Bronchial epithelial cell (primary cell): ENCODE measurements around the gene SMIM10. TPM values are rescaled to one million over a fixed set of nuclear protein-coding genes. Genes with fewer than 3 reads are reported as not detected.
A peak's percentile ranks its signal among the peaks of the same experiment; 100 is the strongest.
"Not testable (repeated sequence)": the region's sequence is repeated elsewhere in the genome, so short reads cannot be mapped to it uniquely, and the experiment has no call there.

Experiments used
- DNase-seq: peaks from one replicate; pipeline ENCODE4 v3.0.0-alpha.2; 2010; ENCODE audit warnings: low read depth
- FAIRE-seq: peaks from 2 replicates; lab custom pipeline; 2011; peaks lifted over from hg19 to GRCh38; lab: Jason Lieb, UNC
- H3K27me3 ChIP-seq: 2 replicates; pipeline ENCODE4 v1.5.1; 2011; ENCODE audit warnings: low read length; ENCODE audit not compliant: control insufficient read depth, insufficient read depth
- H3K36me3 ChIP-seq: 2 replicates; pipeline ENCODE4 v1.5.1; 2011; ENCODE audit warnings: low read length; ENCODE audit not compliant: control insufficient read depth, insufficient read depth
- H3K4me3 ChIP-seq: 2 replicates; pipeline ENCODE4 v1.5.1; 2011; ENCODE audit warnings: mild to moderate bottlenecking, low read depth, low read length, control low read depth
- total RNA-seq: library from RNA; depleted of rRNA; stranded (reverse); fragments of >200 nt; gene quantifications from 2 replicates; pipeline ENCODE4 v1.2.1, GENCODE V29; 2014
- TF ChIP-seq, protein P1 (sequence below): IDR thresholded peaks from 2 replicates; pipeline ENCODE4 v1.5.1; 2011; ENCODE audit warnings: mild to moderate bottlenecking, moderate library complexity, low read length, control low read depth, inconsistent platforms; ENCODE audit not compliant: insufficient read depth, severe bottlenecking

The SMIM10 gene
- total RNA-seq, 1 donor from 2014 or later = not detected

DNA sequence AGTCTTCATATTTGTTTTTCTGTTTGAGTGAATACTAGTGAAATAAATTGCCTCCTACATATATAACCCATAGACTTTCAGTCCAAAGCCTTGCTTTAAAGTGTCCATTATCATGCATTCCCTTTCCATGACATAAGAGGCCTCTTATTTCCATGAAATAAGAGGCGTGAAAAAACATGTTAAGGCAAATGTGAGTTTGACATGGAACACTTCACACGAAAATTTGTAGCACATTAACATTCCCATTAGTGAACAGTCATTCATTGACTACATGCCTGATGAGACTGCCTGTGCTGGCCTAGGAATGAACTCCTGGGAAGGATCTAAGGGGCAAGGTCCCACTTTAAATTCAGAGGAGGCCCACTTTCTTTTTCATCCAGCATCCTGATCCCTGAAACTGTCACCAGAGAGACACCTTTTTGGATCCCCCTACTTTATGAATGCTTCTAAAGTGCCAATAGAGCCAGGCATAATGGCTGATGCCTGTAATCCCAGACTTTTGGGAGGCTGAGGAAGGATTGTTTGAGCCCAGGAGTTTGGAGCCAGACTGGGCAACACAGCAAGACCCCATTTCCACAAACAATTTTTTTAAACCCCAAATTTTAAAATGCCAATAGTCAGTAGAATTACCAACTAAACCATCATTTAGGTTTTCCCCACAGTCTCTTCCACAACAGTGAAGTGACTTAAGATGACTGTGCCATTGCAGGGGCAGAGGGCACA is 24.9 kb downstream of the SMIM10 start:
- TF ChIP-seq, protein P1, sequence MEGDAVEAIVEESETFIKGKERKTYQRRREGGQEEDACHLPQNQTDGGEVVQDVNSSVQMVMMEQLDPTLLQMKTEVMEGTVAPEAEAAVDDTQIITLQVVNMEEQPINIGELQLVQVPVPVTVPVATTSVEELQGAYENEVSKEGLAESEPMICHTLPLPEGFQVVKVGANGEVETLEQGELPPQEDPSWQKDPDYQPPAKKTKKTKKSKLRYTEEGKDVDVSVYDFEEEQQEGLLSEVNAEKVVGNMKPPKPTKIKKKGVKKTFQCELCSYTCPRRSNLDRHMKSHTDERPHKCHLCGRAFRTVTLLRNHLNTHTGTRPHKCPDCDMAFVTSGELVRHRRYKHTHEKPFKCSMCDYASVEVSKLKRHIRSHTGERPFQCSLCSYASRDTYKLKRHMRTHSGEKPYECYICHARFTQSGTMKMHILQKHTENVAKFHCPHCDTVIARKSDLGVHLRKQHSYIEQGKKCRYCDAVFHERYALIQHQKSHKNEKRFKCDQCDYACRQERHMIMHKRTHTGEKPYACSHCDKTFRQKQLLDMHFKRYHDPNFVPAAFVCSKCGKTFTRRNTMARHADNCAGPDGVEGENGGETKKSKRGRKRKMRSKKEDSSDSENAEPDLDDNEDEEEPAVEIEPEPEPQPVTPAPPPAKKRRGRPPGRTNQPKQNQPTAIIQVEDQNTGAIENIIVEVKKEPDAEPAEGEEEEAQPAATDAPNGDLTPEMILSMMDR = no peak
- FAIRE-seq = peak; percentile 76
- peak; percentile 87 for DNase-seq

DNA sequence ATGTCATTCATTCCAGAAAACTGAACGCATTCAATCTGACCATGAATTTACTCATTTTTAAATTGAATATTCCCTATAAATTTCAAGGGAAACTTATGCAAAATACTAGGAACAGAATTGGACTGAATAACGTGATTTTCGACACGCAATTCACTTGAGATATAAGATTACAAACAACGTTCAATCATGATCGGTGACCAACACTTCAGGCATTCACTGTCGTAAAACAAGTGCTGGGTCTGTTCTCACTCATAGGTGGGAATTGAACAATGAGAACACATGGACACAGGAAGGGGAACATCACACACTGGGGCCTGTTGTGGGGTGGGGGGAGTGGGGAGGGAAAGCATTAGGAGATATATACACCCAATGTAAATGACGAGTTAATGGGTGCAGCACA is 29.1 kb downstream of the SMIM10 start:
- not testable (repeated sequence) for H3K27me3 ChIP-seq, H3K36me3 ChIP-seq, H3K4me3 ChIP-seq, FAIRE-seq
- peak; percentile 66 for DNase-seq

More for the DNA sequence above, 24.9 kb downstream of the SMIM10 start:
- Histone ChIP-seq H3K4me3 (no peak overlapping the region), H3K27me3 (no peaks in the 10 kb centered on the region), H3K36me3 (no peaks in the 10 kb centered on the region)

DNA sequence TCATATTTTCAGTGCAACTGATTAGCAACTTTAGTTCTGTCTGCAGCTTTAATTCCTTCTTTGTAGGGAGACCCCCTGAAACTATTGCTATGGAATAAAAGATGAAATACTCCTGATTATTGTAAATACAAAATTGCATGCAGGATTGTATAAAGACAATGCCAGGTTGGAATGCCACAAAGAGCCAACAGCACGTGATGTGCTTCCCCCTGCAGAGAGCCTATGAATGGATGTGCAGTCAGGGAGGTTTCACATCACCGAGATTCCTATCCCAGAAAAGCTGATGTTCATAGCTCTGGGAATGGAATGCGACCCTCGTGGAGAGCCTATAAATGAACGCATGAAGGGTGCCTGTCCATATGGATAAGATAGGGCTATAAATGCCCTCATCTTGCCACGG is 33.0 kb downstream of the SMIM10 start:
- H3K4me3 ChIP-seq, H3K27me3 ChIP-seq, FAIRE-seq, DNase-seq, H3K36me3 ChIP-seq: not testable (repeated sequence)

DNA sequence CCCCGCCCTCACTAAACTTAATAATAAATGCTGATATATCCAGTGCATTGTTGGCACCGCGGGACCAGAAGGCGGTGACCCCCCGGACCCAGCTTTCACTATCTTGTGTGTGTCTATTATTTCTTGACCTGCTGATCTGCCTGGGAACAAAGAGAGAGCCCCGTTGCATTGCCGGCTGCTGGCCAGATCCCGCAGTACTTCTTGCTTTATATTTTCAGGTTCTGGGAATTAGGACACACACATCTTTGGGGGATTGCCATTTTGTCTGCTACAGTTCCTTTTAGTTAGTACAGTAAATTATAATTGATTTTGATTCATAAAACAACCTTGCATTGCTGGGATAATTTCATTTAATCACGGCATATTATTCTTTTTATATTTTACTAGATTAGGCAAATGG is 33.7 kb downstream of the SMIM10 start:
- TF ChIP-seq, protein P1 = no peak
- DNase-seq (no peak), FAIRE-seq (no peak)
- no peaks in the 10 kb centered on the region for H3K27me3 ChIP-seq
- H3K4me3 ChIP-seq = no peak overlapping the region
- H3K36me3 ChIP-seq = no peaks in the 10 kb centered on the region

DNA sequence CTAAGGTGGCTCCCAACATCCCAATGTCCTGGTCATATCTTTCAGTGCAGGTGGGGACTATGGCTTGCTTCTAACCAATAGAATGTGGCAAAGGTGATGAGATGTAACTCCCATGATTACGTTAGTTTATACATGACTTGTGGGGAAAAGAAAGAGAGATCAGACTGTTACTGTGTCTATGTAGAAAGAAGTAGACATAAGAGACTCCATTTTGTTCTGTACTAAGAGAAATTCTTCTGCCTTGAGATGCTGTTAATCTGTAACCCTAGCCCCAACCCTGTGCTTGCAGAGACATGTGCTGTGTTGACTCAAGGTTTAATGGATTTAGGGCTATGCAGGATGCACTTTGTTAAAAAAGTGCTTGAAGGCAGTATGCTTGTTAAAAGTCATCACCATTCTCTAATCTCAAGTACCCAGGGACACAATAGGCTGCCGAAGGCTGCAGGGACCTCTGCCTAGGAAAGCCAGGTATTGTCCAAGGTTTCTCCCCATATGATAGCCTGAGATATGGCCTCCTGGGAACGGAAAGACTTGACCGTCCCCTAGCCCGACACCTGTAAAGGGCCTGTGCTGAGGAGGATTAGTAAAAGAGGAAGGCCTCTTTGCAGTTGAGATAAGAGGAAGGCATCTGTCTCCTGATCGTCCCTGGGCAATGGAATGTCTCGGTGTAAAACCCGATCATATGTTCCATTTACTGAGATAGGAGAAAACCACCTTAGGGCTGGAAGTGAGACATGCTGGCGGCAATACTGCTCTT is 39.6 kb downstream of the SMIM10 start:
- H3K27me3 ChIP-seq, H3K4me3 ChIP-seq, H3K36me3 ChIP-seq, FAIRE-seq: not testable (repeated sequence)
- DNase-seq = peak; percentile 46

DNA sequence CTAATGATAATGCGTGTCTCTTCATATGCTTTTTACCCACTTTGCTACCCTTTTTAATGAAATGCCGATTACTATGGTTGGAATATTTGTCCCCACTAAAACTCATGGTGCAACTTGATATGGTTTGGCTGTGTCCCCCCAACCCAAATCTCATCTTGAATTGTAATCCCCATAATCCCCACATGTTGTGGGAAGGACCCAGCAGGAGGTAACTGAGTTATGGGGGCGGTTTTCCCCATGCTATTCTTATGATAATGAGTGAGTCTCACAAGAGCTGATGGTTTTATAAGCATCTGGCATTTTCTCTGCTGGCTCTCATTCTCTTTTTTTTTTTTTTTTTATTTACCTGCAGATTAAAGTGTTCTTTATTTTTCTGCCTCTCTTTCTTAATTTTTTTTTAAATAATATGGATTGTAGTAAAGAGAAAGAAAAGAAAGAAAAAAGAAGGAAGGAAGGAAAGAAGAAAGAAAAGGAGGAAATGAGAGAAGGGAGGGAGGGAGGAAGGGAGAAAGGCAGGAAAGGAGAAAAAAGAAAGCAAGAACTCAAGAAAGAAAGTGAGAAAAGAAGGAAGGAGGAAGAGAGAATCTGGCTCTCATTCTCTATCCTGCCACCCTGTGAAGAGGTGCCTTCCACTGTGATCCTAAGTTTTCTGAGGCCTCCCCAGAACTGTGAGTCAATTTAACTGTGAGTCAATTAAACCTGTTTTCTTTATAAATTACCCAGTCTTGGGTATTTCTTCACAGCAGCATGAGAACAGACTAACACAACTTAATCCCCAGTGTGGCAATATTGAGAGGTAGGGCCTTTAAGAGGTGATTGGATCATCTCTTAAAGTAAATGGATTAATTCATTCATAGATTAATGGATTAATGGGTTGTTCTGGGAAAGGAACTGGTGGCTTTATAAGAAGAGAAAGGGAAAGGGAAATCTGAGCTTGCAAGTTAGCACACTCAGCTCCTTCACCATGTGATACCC is 50.6 kb downstream of the SMIM10 start:
- not testable (repeated sequence) for H3K36me3 ChIP-seq, FAIRE-seq, H3K27me3 ChIP-seq, H3K4me3 ChIP-seq, DNase-seq

Other genes with a start within 250 kb of the SMIM10 start
- 6.8 and 7.2 TPM in 2 replicates for gene PABIR2, start 193.8 kb upstream of the SMIM10 start, total RNA-seq
- gene MOSPD1, start 75.7 kb upstream of the SMIM10 start, total RNA-seq = 22.1 and 36.1 TPM in 2 replicates
- 0.51 and 1.1 TPM in 2 replicates for gene RTL8B, start 31.6 kb downstream of the SMIM10 start, total RNA-seq
- gene RTL8C, start 41.4 kb downstream of the SMIM10 start, total RNA-seq = 5.3 and 10.5 TPM in 2 replicates
- gene RTL8A, start 61.1 kb downstream of the SMIM10 start, total RNA-seq = 3.7 and 5.5 TPM in 2 replicates
- gene SMIM10L2B, start 107.7 kb downstream of the SMIM10 start, total RNA-seq = 0.38 and 0.53 TPM in 2 replicates
- not detected in 2 replicates for gene ETDB, start 129.5 kb downstream of the SMIM10 start, total RNA-seq
- not detected in 2 replicates for gene CT55, start 180.4 kb downstream of the SMIM10 start, total RNA-seq